NCI-H446 (cell line): Measurements from ENCODE around the gene PATE1.

ENCODE experiments used
- DNase-seq, 2 experiments: peaks; one replicate each; lab custom pipeline; 2025; lab: John Stamatoyannopoulos, UW

Gene PATE1

GRCh38 chr11:125790825-125791224 is 44.7 kb downstream of the PATE1 start:
- DNase-seq = no peak

GRCh38 chr11:125797641-125798040 is 51.6 kb downstream of the PATE1 start:
- DNase-seq = no peak
